Measurements from ENCODE around the gene DIO1.

DIO1 gene

GRCh38 chr1:53888681-53889080, 5.3 kb upstream of the DIO1 start:
- no peak for TF ChIP-seq CTCF (IDR thresholded peaks at IDR 0.05; ENCODE audit: control extremely low read depth, extremely low read depth, low read depth, missing control alignments)
- no peak for DNase-seq (ENCODE audit: extremely low spot score)
- ChIA-PET POLR2A (no interaction called here), CTCF (interaction anchor here (1.2 to 3.1 kb wide), 4 partner anchors 10 to 71 kb away, joined by 3 to 13 read pairs (median 6); partner anchors contain the start of gene IFT25)

GRCh38 chr1:53889304-53890298, 4.4 kb upstream of the DIO1 start, which contains the start of gene YIPF1:
Gene YIPF1 (minus strand): TSS chr1:53889797. CDS start chr1:53888937, 860 bp downstream.
- ChIA-PET CTCF (interaction anchor here (1.7 to 3.1 kb wide), 4 partner anchors 11 to 70 kb away, joined by 5 to 13 read pairs (median 9); no protein-coding TSS in a partner anchor), POLR2A (interaction anchor here (1.7 kb wide), 1 partner anchor 56 kb away, joined by 21 read pairs; the partner anchor contains the start of genes IFT25 and LRRC42)
- no peak for TF ChIP-seq CTCF (IDR thresholded peaks at IDR 0.05; ENCODE audit: control extremely low read depth, extremely low read depth, low read depth, missing control alignments)
- peak; percentile 93 for DNase-seq (ENCODE audit: extremely low spot score)

- DNase-seq (ENCODE audit: extremely low spot score) = no peak
- POLR2A ChIA-PET = interaction anchor here (1.7 kb wide), 1 partner anchor 55 kb away, joined by 21 read pairs; the partner anchor contains the start of genes IFT25 and LRRC42
- no peak for TF ChIP-seq CTCF (IDR thresholded peaks at IDR 0.05; ENCODE audit: control extremely low read depth, extremely low read depth, low read depth, missing control alignments)
- CTCF ChIA-PET = interaction anchor here (1.2 to 3.1 kb wide), 5 partner anchors 12 to 69 kb away, joined by 3 to 13 read pairs (median 8); no protein-coding TSS in a partner anchor
These were observed 3.5 kb upstream of the DIO1 start for GRCh38 chr1:53890522-53890941.

GRCh38 chr1:53891018-53891417, 3.0 kb upstream of the DIO1 start:
- TF ChIP-seq CTCF (IDR thresholded peaks at IDR 0.05; ENCODE audit: control extremely low read depth, extremely low read depth, low read depth, missing control alignments) = no peak
- no peak for DNase-seq (ENCODE audit: extremely low spot score)
- ChIA-PET POLR2A (no interaction called here), CTCF (interaction anchor here (1.2 to 2.3 kb wide), 4 partner anchors 16 to 68 kb away, joined by 3 to 10 read pairs (median 6); no protein-coding TSS in a partner anchor)

GRCh38 chr1:53891678-53892077, 2.3 kb upstream of the DIO1 start:
- no peak for DNase-seq (ENCODE audit: extremely low spot score)
- TF ChIP-seq CTCF (IDR thresholded peaks at IDR 0.05; ENCODE audit: control extremely low read depth, extremely low read depth, low read depth, missing control alignments) = no peak
- CTCF ChIA-PET = interaction anchor here (1.2 to 2.5 kb wide), 4 partner anchors 13 to 54 kb away, joined by 3 to 16 read pairs (median 4); partner anchors contain the start of genes IFT25 and LRRC42
- POLR2A ChIA-PET = interaction anchor here (0.6 kb wide), 1 partner anchor 54 kb away, joined by 3 read pairs; the partner anchor contains the start of gene IFT25

GRCh38 chr1:53892911-53893310, 1.1 kb upstream of the DIO1 start:
- no peak for DNase-seq (ENCODE audit: extremely low spot score)
- TF ChIP-seq CTCF (IDR thresholded peaks at IDR 0.05; ENCODE audit: control extremely low read depth, extremely low read depth, low read depth, missing control alignments) = no peak
- POLR2A ChIA-PET = no interaction called here
- CTCF ChIA-PET = interaction anchor here (0.9 to 2.5 kb wide), 7 partner anchors 8 to 55 kb away, joined by 3 to 16 read pairs (median 3); partner anchors contain the start of genes IFT25 and LRRC42
